WTC11 (cell line): ENCODE measurements around the gene EYA2. TPM values are rescaled to one million over a fixed set of nuclear protein-coding genes. Genes with fewer than 3 reads are reported as not detected.

Experiments
- ATAC-seq: fragments of 200-7000 bp; cut with Tn5 transposase; 2 replicates; pipeline ENCODE4 v1.10.0; 2021; ENCODE audit warnings: mild to moderate bottlenecking, moderate library complexity
- CTCF ChIA-PET: fragments of 300-600 bp; sonication (Branson Sonifier 250); formaldehyde crosslinking; loops from one replicate; lab custom pipeline; 2021; ENCODE audit warnings: antibody characterized with exemption; lab: Charles Lee
- POLR2A ChIA-PET: fragments of 350-600 bp; sonication (Branson Sonifier 250); formaldehyde crosslinking; loops from one replicate; lab custom pipeline; 2021; ENCODE audit warnings: antibody characterized with exemption; lab: Charles Lee
- DNase-seq: peaks from one replicate; pipeline ENCODE4 v3.0.0; 2021; ENCODE audit warnings: low spot score
- H3K27ac Mint-ChIP-seq: 2 replicates; pipeline ENCODE4 v1.8.0; 2021; ENCODE audit warnings: mixed read lengths
- H3K27me3 Mint-ChIP-seq: 2 replicates; pipeline ENCODE4 v1.8.0; 2021; ENCODE audit warnings: low read depth, mild to moderate bottlenecking, moderate library complexity, mixed read lengths
- H3K36me3 Mint-ChIP-seq: 2 replicates; pipeline ENCODE4 v1.8.0; 2021; ENCODE audit warnings: mixed read lengths
- H3K4me1 Mint-ChIP-seq: 2 replicates; pipeline ENCODE4 v1.8.0; 2022; ENCODE audit warnings: mixed read lengths
- H3K4me3 Mint-ChIP-seq: 2 replicates; pipeline ENCODE4 v1.8.0; 2021; ENCODE audit warnings: mild to moderate bottlenecking, moderate library complexity, mixed read lengths
- H3K9me3 Mint-ChIP-seq: 2 replicates; pipeline ENCODE4 v1.8.0; 2021; ENCODE audit warnings: mixed read lengths
- ARID4B ChIP-seq: sonication (generic); formaldehyde crosslinking; IDR thresholded peaks from 2 replicates; pipeline ENCODE4 v1.8.0; 2023; ENCODE audit warnings: missing genetic modification reagents, mild to moderate bottlenecking, borderline replicate concordance
- ATF6 ChIP-seq: sonication (generic); formaldehyde crosslinking; IDR thresholded peaks from 2 replicates; pipeline ENCODE4 v1.8.1; 2023; ENCODE audit warnings: mild to moderate bottlenecking, missing genetic modification reagents
- CREM ChIP-seq: sonication (generic); formaldehyde crosslinking; IDR thresholded peaks from 2 replicates; pipeline ENCODE4 v1.8.1; 2022; ENCODE audit warnings: mild to moderate bottlenecking, missing genetic modification reagents, moderate library complexity
- E2F5 ChIP-seq: sonication (generic); formaldehyde crosslinking; IDR thresholded peaks from 2 replicates; pipeline ENCODE4 v1.8.1; 2022; ENCODE audit warnings: mild to moderate bottlenecking, moderate library complexity, missing genetic modification reagents
- FOXJ3 ChIP-seq: sonication (generic); formaldehyde crosslinking; IDR thresholded peaks from 2 replicates; pipeline ENCODE4 v1.9.0; 2021; ENCODE audit warnings: missing genetic modification reagents, mild to moderate bottlenecking, borderline replicate concordance
- FOXP4 ChIP-seq: sonication (generic); formaldehyde crosslinking; IDR thresholded peaks from 2 replicates; pipeline ENCODE4 v1.8.0; 2022; ENCODE audit warnings: mild to moderate bottlenecking, missing genetic modification reagents
- GRHL2 ChIP-seq: fragments of 250-450 bp; sonication (Bioruptor Pico); IDR thresholded peaks from 2 replicates; pipeline ENCODE4 v1.8.0; 2022; ENCODE audit warnings: mild to moderate bottlenecking, moderate library complexity; ENCODE audit not compliant: insufficient replicate concordance, severe bottlenecking
- HMGXB4 ChIP-seq: sonication (generic); formaldehyde crosslinking; IDR thresholded peaks from 2 replicates; pipeline ENCODE4 v1.8.1; 2023; ENCODE audit warnings: mild to moderate bottlenecking, moderate library complexity, missing genetic modification reagents
- JAZF1 ChIP-seq: fragments of 250-450 bp; sonication (Bioruptor Pico); IDR thresholded peaks from 2 replicates; pipeline ENCODE4 v1.9.0; 2021; ENCODE audit warnings: moderate library complexity, mild to moderate bottlenecking, inconsistent platforms
- PRRX2 ChIP-seq: fragments of 250-450 bp; sonication (Bioruptor Pico); IDR thresholded peaks from 2 replicates; pipeline ENCODE4 v1.8.0; 2021; ENCODE audit warnings: mild to moderate bottlenecking
- RELA ChIP-seq: sonication (generic); formaldehyde crosslinking; IDR thresholded peaks from 2 replicates; pipeline ENCODE4 v1.8.1; 2022; ENCODE audit warnings: missing genetic modification reagents, mild to moderate bottlenecking, borderline replicate concordance
- RORB ChIP-seq: fragments of 250-450 bp; sonication (Bioruptor Pico); IDR thresholded peaks from 2 replicates; pipeline ENCODE4 v1.9.0; 2021; ENCODE audit warnings: mild to moderate bottlenecking
- SP1 ChIP-seq: sonication (generic); formaldehyde crosslinking; conservative IDR thresholded peaks from 2 replicates; pipeline ENCODE4 v1.8.1; 2022; ENCODE audit warnings: missing genetic modification reagents
- STAT6 ChIP-seq: sonication (generic); formaldehyde crosslinking; conservative IDR thresholded peaks from 2 replicates; pipeline ENCODE4 v1.8.1; 2023; ENCODE audit warnings: mild to moderate bottlenecking, low read depth, missing genetic modification reagents, moderate library complexity
- ZNF232 ChIP-seq: sonication (generic); formaldehyde crosslinking; IDR thresholded peaks from 2 replicates; pipeline ENCODE4 v1.8.0; 2022; ENCODE audit warnings: mild to moderate bottlenecking, missing genetic modification reagents
- ZNF396 ChIP-seq: fragments of 250-450 bp; sonication (Bioruptor Pico); IDR thresholded peaks from 2 replicates; pipeline ENCODE4 v1.8.0; 2021; ENCODE audit warnings: mild to moderate bottlenecking, moderate library complexity, borderline replicate concordance
- ZNF416 ChIP-seq: fragments of 250-450 bp; sonication (Bioruptor Pico); IDR thresholded peaks from 2 replicates; pipeline ENCODE4 v1.9.0; 2021; ENCODE audit warnings: mild to moderate bottlenecking, inconsistent platforms
- ZNF423 ChIP-seq: fragments of 250-450 bp; sonication (Bioruptor Pico); IDR thresholded peaks from 2 replicates; pipeline ENCODE4 v2.1.2; 2022; ENCODE audit warnings: mild to moderate bottlenecking, moderate library complexity
- total RNA-seq: library from RNA; stranded (reverse); gene quantifications from 3 replicates; pipeline ENCODE4 v1.2.3, GENCODE V29; 2021

Gene EYA2
- total RNA-seq, 1 experiment from 2014 or later, result 1.5 TPM

GRCh38 chr20:47020231-47020630 is 125.6 kb downstream of the EYA2 start:
- H3K9me3 Mint-ChIP-seq, result no peaks in the 10 kb centered on the region
- no peak overlapping the region for H3K4me3 Mint-ChIP-seq
- POLR2A ChIA-PET, result no interaction called here
- no peak overlapping the region for H3K27ac Mint-ChIP-seq
- H3K27me3 Mint-ChIP-seq, result no peaks in the 10 kb centered on the region; the same call in 1 of the 2 replicates
- no peak for TF ChIP-seq RORB
- no peak for TF ChIP-seq RELA (CRISPR knock-in tag)
- TF ChIP-seq ZNF416 (CRISPR knock-in tag), result no peak
- no peak for TF ChIP-seq JAZF1
- TF ChIP-seq ZNF232, result no peak
- TF ChIP-seq SP1 (CRISPR knock-in tag), result no peak
- TF ChIP-seq FOXP4, result no peak
- TF ChIP-seq HMGXB4 (CRISPR knock-in tag), result no peak
- TF ChIP-seq ZNF396 (CRISPR knock-in tag), result no peak
- TF ChIP-seq ZNF423 (CRISPR knock-in tag), result no peak
- no peak for TF ChIP-seq FOXJ3 (CRISPR knock-in tag)
- no peak for TF ChIP-seq GRHL2 (CRISPR knock-in tag)
- no peak for TF ChIP-seq ATF6 (CRISPR knock-in tag)
- TF ChIP-seq E2F5 (CRISPR knock-in tag), result no peak
- TF ChIP-seq ARID4B, result no peak
- TF ChIP-seq PRRX2, result no peak
- TF ChIP-seq CREM, result no peak
- no peak for TF ChIP-seq STAT6
- ATAC-seq (no peak), DNase-seq (no peak)
- CTCF ChIA-PET, result interaction anchor here (1.0 to 1.1 kb wide), 3 partner anchors 9 to 311 kb away, joined by 3 to 4 read pairs (median 3); no protein-coding TSS in a partner anchor
- peaks cover 8% of the 10 kb centered on the region for H3K4me1 Mint-ChIP-seq
- no peaks in the 10 kb centered on the region for H3K36me3 Mint-ChIP-seq
